ENCODE data around the gene KCNJ12. TPM values are rescaled to one million over a fixed set of nuclear protein-coding genes. Genes with fewer than 3 reads are reported as not detected.
"Not testable (repeated sequence)": the region's sequence is repeated elsewhere in the genome, so short reads cannot be mapped to it uniquely, and the experiment has no call there.

KCNJ12 gene
- total and polyA plus RNA-seq, 9 donors: 5.7 to 12.2 (median 9.2) TPM

GRCh38 chr17:21397341-21398190 is 21.4 kb downstream of the KCNJ12 start:
- Histone ChIP-seq H3K27ac (ENCODE audit: low read length) (no peak overlapping the region), H3K9me3 (replicated peaks; ENCODE audit: control insufficient read depth, low read depth, low read length) (no peaks in the 10 kb centered on the region), H3K36me3 (ENCODE audit: control insufficient read depth, insufficient read depth, low read length) (no peaks in the 10 kb centered on the region), H3K27me3 (ENCODE audit: control insufficient read depth, insufficient read depth, low read length) (no peaks in the 10 kb centered on the region), H3K4me1 (ENCODE audit: control insufficient read depth, insufficient read depth, low read length) (peaks cover 30% of the 10 kb centered on the region), H3K4me3 (ENCODE audit: low read length) (no peak overlapping the region)
- 37% methylated on average over 24 of the region's 28 CpGs for WGBS (ENCODE audit: insufficient coverage)
- DNase-seq: no peak

DNA sequence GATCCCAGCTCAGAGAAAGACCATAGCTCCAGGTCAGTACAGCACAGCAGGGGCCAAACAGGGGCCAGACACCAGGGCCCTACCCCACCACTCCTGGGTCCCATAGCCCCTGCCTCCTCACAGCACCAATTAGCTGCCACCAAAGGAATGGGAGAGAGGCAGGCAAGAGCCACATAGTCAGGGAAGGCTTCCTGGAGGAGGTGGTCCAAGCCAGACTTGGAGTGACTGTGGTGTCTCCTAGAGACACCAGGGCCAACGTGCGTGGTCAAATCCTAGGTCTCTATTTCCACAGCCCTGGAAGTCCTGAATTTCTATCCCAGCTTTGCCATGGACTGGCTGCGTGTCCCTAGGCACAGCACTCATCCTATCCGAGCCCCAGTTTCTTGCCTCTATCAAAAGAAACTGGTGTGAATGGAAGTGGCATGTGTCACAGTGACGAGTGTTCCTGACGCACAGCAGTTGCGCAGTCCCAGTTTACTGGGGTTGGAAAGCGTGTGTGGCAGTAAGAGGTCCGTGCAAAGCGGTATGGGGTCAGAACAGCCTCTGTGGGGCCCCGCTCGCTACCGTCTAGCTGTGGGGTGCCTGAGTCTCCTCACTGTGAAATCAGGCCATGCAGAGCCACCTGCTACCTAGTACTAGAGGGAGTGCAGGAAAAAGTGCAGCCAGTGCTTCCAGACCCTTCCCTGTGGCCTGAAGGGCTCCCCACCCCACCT is 23.5 kb downstream of the KCNJ12 start:
- H3K27ac ChIP-seq (ENCODE audit: low read length): no peak overlapping the region
- 66% methylated on average over 11 of the region's 13 CpGs for WGBS (ENCODE audit: insufficient coverage)

GRCh38 chr17:21400187-21400569 is 24.0 kb downstream of the KCNJ12 start:
- 56% methylated on average over 4 of the region's 9 CpGs for WGBS (ENCODE audit: insufficient coverage)
- not testable (repeated sequence) for H3K4me3 ChIP-seq (ENCODE audit: low read length)
- H3K4me1 ChIP-seq (ENCODE audit: control insufficient read depth, insufficient read depth, low read length): peaks cover 25% of the 10 kb centered on the region

More for the DNA sequence above, 23.5 kb downstream of the KCNJ12 start:
- Histone ChIP-seq H3K36me3 (ENCODE audit: control insufficient read depth, insufficient read depth, low read length) (no peaks in the 10 kb centered on the region), H3K9me3 (replicated peaks; ENCODE audit: control insufficient read depth, low read depth, low read length) (peaks cover 2% of the 10 kb centered on the region), H3K4me3 (ENCODE audit: low read length) (no peak overlapping the region), H3K27me3 (ENCODE audit: control insufficient read depth, insufficient read depth, low read length) (no peaks in the 10 kb centered on the region), H3K4me1 (ENCODE audit: control insufficient read depth, insufficient read depth, low read length) (peaks cover 19% of the 10 kb centered on the region)
- DNase-seq: no peak

DNA sequence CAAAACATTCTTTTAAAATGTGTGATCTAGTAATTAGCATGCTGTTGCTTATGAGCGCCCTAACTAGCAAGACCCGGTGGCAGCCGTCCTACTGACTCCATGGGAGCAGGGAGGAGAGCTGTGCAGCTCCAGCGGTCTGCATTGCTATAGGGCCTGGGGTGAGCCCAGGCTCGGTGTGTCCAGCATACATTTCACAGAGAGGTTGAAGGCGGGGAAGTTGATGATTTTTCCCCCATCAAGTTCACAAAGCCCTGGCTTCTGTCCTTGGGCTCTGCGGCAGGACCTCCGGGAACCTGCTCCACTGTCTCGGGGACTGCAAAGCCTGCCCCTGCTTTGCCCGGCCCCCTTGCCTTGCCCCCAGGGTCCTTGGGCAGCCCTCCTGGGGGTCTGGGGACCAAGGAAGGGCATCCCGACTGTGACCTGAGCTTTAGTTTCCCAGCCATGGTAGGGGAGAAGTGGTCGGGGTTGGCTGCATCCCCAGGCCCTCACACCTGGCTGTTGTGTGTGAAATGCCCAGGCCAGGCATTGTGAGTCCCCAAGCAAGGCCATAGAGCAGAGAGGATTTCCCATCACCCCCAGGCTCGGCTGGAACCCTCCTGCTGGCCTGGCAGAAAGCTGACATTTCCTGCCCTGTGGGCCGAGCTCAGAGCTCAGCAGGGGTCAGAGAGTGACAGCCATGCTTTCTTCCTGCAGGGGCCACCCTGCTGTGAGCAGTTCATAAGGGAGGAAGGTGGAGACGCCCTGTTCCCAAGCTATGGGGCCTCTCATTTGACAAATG is 24.8 kb downstream of the KCNJ12 start:
- no peaks in the 10 kb centered on the region for H3K36me3 ChIP-seq (ENCODE audit: control insufficient read depth, insufficient read depth, low read length)
- H3K9me3 ChIP-seq (replicated peaks; ENCODE audit: control insufficient read depth, low read depth, low read length): peaks cover 2% of the 10 kb centered on the region
- no peaks in the 10 kb centered on the region for H3K27me3 ChIP-seq (ENCODE audit: control insufficient read depth, insufficient read depth, low read length)
- H3K4me1 ChIP-seq (ENCODE audit: control insufficient read depth, insufficient read depth, low read length): peaks cover 33% of the 10 kb centered on the region
- 64% methylated on average over 7 of the region's 15 CpGs for WGBS (ENCODE audit: insufficient coverage)
- no peak overlapping the region for H3K27ac ChIP-seq (ENCODE audit: low read length)
- no peak overlapping the region for H3K4me3 ChIP-seq (ENCODE audit: low read length)
- DNase-seq: no peak

More at GRCh38 chr17:21400187-21400569, 24.0 kb downstream of the KCNJ12 start:
- DNase-seq; H3K36me3 ChIP-seq (ENCODE audit: control insufficient read depth, insufficient read depth, low read length); H3K27me3 ChIP-seq (ENCODE audit: control insufficient read depth, insufficient read depth, low read length); H3K9me3 ChIP-seq (replicated peaks; ENCODE audit: control insufficient read depth, low read depth, low read length); H3K27ac ChIP-seq (ENCODE audit: low read length): not testable (repeated sequence)

GRCh38 chr17:21402166-21402571 is 26.0 kb downstream of the KCNJ12 start:
- H3K36me3 ChIP-seq (ENCODE audit: control insufficient read depth, insufficient read depth, low read length); H3K9me3 ChIP-seq (replicated peaks; ENCODE audit: control insufficient read depth, low read depth, low read length); H3K27ac ChIP-seq (ENCODE audit: low read length); H3K27me3 ChIP-seq (ENCODE audit: control insufficient read depth, insufficient read depth, low read length); H3K4me3 ChIP-seq (ENCODE audit: low read length): not testable (repeated sequence)
- DNase-seq: peak; percentile 81
- H3K4me1 ChIP-seq (ENCODE audit: control insufficient read depth, insufficient read depth, low read length): peaks cover 34% of the 10 kb centered on the region
- WGBS (ENCODE audit: insufficient coverage): 64% methylated on average over 7 of the region's 8 CpGs

GRCh38 chr17:21402926-21403325 is 26.8 kb downstream of the KCNJ12 start:
- H3K9me3 ChIP-seq (replicated peaks; ENCODE audit: control insufficient read depth, low read depth, low read length); DNase-seq; H3K27ac ChIP-seq (ENCODE audit: low read length); H3K27me3 ChIP-seq (ENCODE audit: control insufficient read depth, insufficient read depth, low read length); H3K4me3 ChIP-seq (ENCODE audit: low read length); H3K36me3 ChIP-seq (ENCODE audit: control insufficient read depth, insufficient read depth, low read length): not testable (repeated sequence)
- 100% methylated on average over 1 of the region's 3 CpGs for WGBS (ENCODE audit: insufficient coverage)
- peaks cover 26% of the 10 kb centered on the region for H3K4me1 ChIP-seq (ENCODE audit: control insufficient read depth, insufficient read depth, low read length)

GRCh38 chr17:21404106-21404505 is 27.9 kb downstream of the KCNJ12 start:
- not testable (repeated sequence) for H3K27ac ChIP-seq (ENCODE audit: low read length)

DNA sequence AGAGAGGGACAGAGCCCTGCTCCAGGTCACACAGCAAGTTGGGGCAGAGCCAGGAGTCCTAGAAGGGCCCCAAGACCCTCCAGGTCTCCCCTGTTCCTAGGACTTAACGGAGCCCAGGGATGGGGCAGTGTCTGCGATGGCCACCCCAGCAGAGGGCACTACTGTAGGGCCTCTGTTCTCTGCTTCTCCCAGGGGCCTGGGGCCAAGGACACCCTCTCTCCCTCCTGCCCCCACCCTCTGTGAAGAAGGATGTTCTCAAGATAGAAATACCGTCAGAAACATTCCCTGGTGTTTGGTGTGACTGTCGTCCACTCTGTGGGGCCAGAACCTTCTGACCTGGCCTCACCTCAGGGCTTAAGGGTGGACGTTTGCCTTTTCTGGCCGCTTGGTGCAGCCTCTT is 28.4 kb downstream of the KCNJ12 start:
- H3K27ac ChIP-seq (ENCODE audit: low read length): not testable (repeated sequence)
- peaks cover 32% of the 10 kb centered on the region for H3K4me1 ChIP-seq (ENCODE audit: control insufficient read depth, insufficient read depth, low read length)

More at GRCh38 chr17:21404106-21404505, 27.9 kb downstream of the KCNJ12 start:
- H3K4me3 ChIP-seq (ENCODE audit: low read length); H3K36me3 ChIP-seq (ENCODE audit: control insufficient read depth, insufficient read depth, low read length); H3K27me3 ChIP-seq (ENCODE audit: control insufficient read depth, insufficient read depth, low read length); DNase-seq; H3K9me3 ChIP-seq (replicated peaks; ENCODE audit: control insufficient read depth, low read depth, low read length): not testable (repeated sequence)
- WGBS (ENCODE audit: insufficient coverage): 92% methylated on average over 2 of the region's 8 CpGs
- H3K4me1 ChIP-seq (ENCODE audit: control insufficient read depth, insufficient read depth, low read length): peaks cover 28% of the 10 kb centered on the region

GRCh38 chr17:21404956-21405731 is 29.0 kb downstream of the KCNJ12 start:
- 55% methylated on average over 8 of the region's 26 CpGs for WGBS (ENCODE audit: insufficient coverage)
- DNase-seq; H3K36me3 ChIP-seq (ENCODE audit: control insufficient read depth, insufficient read depth, low read length); H3K9me3 ChIP-seq (replicated peaks; ENCODE audit: control insufficient read depth, low read depth, low read length); H3K4me3 ChIP-seq (ENCODE audit: low read length); H3K27me3 ChIP-seq (ENCODE audit: control insufficient read depth, insufficient read depth, low read length): not testable (repeated sequence)
- Histone ChIP-seq H3K27ac (ENCODE audit: low read length) (peak overlapping the region; percentile 13), H3K4me1 (ENCODE audit: control insufficient read depth, insufficient read depth, low read length) (peaks cover 32% of the 10 kb centered on the region)

More for the DNA sequence above, 28.4 kb downstream of the KCNJ12 start:
- not testable (repeated sequence) for H3K9me3 ChIP-seq (replicated peaks; ENCODE audit: control insufficient read depth, low read depth, low read length); H3K27me3 ChIP-seq (ENCODE audit: control insufficient read depth, insufficient read depth, low read length); DNase-seq; H3K36me3 ChIP-seq (ENCODE audit: control insufficient read depth, insufficient read depth, low read length); H3K4me3 ChIP-seq (ENCODE audit: low read length)
- 39% methylated on average over 2 of the region's 6 CpGs for WGBS (ENCODE audit: insufficient coverage)
